Left hindlimb (tissue), 1 donor: ENCODE results near the gene CROCC.
A peak's percentile ranks its signal among the peaks of the same experiment; 100 is the strongest.
"Not testable (repeated sequence)": the region's sequence is repeated elsewhere in the genome, so short reads cannot be mapped to it uniquely, and the experiment has no call there.

ENCODE experiments used
- DNase-seq: peaks from one replicate; pipeline ENCODE4 v3.0.0-alpha.2; 2018

Gene CROCC

DNA sequence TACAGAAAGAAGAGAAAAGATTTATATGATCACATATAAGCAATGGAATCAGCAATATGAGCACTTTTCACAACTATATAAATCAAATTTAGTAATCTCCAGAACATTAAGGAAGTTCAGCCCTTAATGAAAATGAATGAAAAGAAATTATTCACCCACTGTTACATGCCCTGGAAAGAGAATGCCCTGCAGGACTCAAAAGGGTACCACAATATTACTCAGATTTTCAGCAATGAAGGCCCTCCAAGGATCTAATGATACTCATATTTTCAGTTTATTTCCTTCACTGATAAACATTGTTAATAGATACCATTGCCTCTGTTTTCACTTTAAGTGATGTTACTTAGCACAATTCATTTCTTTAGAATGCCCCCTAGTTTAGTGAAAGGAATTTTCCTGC is 23.4 kb upstream of the CROCC start:
- not testable (repeated sequence) for DNase-seq

DNA sequence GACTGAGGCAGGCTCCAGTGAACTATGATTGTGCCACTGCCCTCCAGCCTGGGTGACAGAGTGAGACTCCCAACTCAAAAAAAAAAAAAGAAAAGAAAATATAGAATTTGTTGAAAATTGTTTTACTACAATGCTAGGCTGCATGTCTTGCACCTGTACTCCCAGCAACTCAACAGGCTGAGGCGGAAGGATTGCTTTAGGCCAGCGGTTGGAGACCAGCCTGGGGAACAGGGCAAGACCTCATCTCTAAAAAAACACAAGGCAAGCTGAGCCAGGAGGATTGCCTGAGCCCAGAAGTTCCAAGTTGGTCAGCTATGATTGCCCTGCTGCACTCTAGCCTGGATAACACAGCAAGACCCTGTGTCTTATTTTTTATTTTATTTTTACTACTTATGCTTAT is 22.7 kb upstream of the CROCC start:
- not testable (repeated sequence) for DNase-seq

- DNase-seq = no peak
These were observed 21.0 kb upstream of the CROCC start for GRCh38 chr1:16900751-16901150.

GRCh38 chr1:16901371-16901770 is 20.4 kb upstream of the CROCC start:
- not testable (repeated sequence) for DNase-seq

GRCh38 chr1:16903054-16903453 is 18.7 kb upstream of the CROCC start:
- DNase-seq = no peak

- no peak for DNase-seq
These were observed 18.3 kb upstream of the CROCC start for GRCh38 chr1:16903458-16903796.

- peak; percentile 98 for DNase-seq
These were observed 17.1 kb upstream of the CROCC start for GRCh38 chr1:16904560-16905109.

GRCh38 chr1:16905110-16905867 is 16.4 kb upstream of the CROCC start:
- DNase-seq = no peak

DNA sequence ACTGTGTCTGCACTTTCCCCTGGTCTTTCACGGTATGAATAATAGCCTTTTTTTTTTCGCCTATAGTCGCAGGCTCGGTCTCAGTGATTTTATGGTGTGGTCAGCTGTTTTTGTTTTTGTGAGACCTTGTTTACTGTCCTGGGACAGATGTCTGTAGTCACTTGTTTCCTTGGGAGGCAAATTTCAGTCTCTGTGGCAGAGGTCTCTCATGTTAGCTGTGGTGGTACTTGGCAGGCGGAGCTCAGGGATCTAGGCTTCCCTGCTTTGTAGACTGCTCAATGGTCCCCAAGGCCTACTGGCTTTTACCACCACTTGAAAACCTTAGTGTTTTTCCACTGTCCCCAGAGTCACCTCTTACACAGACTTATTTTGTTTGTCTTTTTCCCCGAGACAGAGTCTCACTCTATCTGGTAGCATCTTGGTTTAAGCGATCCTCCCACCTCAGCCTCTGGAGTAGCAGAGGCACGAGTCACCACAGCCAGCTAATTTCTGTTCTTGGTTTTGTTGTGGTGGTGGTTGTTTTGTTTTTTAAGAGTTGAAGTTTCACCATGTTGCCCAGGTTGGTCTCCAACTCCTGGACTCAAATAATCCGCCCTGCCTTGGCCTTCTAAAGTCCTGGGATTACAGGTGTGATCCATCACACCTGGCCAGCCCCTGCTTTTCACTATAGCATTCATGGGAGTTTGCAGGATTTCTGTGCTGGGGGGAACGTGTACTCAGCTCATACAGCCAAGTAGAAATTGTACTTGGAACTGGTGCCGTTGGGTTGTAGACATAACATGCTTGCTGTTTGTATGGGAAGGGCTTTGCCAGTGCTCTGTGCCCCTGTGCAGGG is 15.6 kb upstream of the CROCC start:
- DNase-seq = no peak

GRCh38 chr1:16906873-16907272 is 14.9 kb upstream of the CROCC start:
- no peak for DNase-seq

DNA sequence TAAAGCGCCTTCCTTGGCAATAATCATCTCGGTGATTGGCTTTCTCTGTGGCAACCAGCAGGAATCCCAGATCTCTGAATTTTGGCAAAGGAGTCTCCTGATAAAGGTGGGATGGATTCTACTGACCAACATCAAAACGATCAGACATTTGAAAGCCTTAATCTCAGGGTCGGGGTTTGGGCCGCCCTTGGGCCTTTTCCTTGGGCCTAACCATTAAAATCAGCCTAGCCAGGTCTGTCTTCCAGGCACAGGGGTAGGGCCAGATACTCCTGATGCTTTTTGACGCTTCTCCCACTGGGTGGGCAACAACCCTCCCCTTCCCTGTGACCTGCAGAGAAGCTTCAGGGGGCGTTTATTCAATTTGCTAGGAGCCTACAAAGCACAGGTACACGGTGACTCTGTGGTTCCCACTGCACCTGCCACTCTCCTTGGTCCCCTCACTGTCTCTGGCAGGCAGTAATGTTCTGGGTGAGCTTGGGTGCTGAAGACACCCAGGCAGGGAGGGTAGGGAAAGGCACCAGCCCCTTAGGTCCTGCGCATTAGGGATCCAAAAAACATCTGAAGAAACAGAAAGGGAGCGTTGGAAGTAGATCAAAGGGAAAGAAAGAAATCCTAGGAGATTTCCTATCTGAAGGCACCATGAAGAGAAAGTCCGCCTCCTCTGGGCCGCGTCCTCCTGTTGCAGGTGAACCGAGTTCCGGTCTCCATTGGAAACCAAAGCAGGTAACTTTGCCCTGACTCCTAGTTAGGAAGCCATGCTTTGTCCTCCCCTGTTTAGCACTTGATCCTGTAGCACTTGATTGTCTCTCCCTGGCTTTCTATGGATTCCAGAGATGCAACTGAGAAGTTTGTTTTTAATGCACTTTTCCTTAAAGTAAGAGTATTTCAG is 13.6 kb upstream of the CROCC start:
- no peak for DNase-seq

DNA sequence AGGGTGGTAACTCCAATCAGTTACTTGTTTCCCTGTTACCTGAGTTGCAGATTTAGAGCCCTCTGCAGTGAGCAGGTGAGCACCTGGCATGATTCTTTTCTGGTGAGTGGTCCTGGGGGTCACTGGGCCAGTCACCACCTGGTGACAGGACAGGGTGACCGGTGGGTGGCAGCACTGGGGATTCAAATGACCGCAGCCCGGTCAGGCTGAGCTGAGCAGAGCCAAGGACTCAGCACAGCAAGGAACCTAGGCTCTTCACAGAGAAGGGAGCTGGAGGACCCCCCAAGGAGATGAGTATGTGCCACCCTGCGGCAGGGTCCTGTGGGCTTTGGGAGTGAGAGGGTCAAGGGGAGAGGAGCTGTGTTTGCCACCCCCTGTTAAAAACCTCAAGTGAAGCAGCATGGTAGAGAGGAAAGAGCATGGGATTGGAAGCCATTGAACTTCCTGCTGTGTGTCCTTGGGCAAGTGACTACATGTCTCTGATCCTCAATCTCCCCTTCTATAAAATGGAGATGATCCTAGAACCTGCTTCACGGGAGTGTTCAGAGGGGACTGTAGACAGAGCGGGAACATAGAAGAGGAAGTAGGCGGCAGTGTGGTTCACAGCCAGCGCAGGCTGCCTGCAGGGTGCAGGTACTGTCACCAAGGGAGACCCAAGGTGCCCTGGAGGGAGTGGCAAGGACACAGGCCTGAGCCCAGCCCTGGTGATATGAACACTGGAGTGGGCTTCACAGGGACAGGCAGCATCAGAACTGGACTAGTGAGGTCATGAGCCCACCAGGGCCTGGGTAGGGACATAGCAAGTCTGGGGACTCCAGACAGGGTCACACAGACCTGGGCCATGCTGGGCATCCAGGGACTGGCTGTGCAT is 9.6 kb upstream of the CROCC start:
- DNase-seq = not testable (repeated sequence)

- DNase-seq = not testable (repeated sequence)
These were observed 9.0 kb upstream of the CROCC start for GRCh38 chr1:16912742-16913141.

DNA sequence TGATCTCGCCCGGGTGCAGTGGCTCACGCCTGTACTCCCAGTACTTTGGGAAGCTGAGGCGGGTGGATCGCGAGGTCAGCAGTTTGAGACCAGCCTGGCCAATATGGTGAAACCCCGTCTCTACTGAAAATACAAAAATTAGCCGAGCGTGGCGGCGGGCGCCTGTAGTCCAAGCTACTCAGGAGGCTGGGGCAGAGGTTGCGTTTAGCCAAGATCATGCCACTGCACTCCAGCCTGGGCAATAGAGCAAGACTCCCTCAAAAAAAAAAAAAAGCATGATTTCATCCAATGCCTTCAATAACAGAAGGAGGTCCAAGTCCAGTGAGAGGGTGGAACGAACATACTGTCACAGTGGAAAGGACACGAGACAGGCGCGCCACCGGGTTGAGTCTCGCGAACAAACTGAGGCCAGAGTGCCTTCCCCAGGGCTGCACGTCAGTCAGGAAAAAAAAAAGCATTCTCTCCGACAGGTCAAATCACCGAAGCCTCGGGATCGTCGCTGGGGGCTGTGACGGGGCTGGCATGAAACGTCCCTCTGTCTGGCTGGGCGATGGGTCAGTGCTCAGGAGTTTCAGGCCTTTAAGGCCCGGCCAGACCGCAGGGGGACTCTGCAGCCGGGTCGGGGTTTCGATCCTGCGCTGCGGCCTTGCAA is 8.4 kb upstream of the CROCC start:
- no peak for DNase-seq

DNA sequence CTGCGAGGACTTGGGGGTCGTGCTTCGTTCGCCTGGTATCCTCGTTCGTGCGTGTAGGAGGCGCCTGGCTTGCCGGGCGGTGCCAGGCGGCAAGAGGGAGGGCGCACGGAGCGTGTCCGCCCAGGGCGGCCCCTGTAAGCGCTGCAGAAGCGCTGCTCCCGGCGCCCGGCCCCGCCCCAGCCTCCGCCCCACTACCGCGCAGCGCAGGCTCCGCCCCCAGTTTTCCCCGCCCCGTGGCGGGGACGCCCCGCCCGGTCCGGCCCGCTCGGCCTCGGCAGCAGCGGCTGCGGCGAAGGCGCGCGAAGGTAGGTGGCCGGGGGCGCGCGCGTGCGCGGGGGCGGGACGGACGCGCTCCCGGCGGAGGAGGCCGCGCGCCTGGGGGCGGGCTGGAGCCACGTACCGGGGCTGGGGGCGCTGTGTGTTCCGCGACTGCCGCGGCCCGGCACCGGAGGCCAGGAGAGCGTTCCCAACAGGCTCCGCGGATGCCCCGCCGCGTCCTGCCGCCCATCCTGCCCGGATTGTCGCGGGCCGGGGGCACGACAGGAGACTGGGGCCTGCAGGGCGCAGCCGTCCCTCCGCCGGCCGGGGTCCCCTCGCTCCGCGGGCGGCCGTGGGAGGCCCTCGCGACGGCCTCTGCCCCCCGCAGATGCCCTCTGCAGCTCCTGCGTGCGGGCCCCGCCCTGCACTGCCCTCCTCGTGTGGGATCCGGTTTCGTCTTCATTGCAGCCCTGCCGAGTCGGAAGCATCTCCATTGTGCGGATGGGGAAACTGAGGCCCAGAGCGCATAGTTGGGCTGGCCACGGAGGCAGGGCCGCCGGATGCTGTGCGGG is 7.7 kb upstream of the CROCC start:
- DNase-seq = peak; percentile 97

- not testable (repeated sequence) for DNase-seq
These were observed 6.7 kb upstream of the CROCC start for GRCh38 chr1:16914928-16915626.

DNA sequence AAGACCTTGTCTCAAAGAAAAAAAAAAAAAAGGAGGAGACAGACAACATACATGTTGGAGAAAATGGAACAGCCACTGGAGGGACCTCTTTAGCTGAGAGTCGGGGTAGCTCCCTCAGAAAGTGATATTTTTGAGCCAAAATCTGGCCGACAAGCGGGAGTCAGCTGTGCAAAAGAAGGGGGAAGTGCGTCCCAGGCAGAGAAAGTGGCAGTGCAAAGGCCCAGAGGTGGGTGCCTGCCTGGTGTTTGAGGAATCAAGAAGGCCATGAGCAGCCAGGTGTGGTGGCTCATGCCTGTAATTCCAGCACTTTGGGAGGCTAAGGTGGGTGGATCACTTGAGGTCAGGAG is 6.1 kb upstream of the CROCC start:
- no peak for DNase-seq

- not testable (repeated sequence) for DNase-seq
These were observed 5.5 kb upstream of the CROCC start for GRCh38 chr1:16916036-16916880.

DNA sequence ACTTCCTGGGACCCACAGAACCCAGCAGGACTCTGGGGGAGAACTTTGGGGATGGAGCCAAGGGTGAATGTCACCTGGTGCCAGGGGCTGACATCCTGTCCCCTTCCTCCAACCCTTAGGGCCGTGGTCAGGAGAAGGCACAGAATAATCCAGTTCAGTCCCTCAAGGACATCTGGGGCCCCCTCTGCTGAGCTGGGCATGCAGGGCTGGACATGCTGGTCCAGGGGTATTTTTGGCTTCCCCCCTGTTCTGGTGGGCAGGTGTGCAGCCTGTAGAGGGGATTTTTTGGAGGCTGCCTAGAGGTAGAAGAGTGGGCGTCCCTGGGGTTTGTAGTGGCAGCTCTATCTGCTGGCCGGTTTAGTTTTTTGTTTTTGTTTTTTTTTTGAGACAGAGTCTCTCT is 3.4 kb upstream of the CROCC start:
- no peak for DNase-seq
